NB4 (cell line): ENCODE data around the gene TET2.

Experiments used
- DNase-seq: peaks from one replicate; pipeline ENCODE4 v3.0.0; 2010; ENCODE audit warnings: low read depth
- H3K4me3 ChIP-seq: one replicate; pipeline ENCODE4 v1.5.1; 2011; ENCODE audit warnings: mild to moderate bottlenecking, low read depth, low read length, moderate library complexity
- MYC ChIP-seq: IDR thresholded peaks from 2 replicates; pipeline ENCODE4 v1.6.1; 2011; ENCODE audit warnings: low read depth, low read length
- POLR2A ChIP-seq: IDR thresholded peaks from 2 replicates; pipeline ENCODE4 v1.6.1; 2011; ENCODE audit warnings: mild to moderate bottlenecking; ENCODE audit not compliant: insufficient read length; ENCODE audit errors: extremely low read depth
- TF ChIP-seq, protein P1 (sequence below): IDR thresholded peaks from one replicate; pipeline ENCODE4 v1.5.1; 2012; ENCODE audit warnings: low read depth, low read length
- TF ChIP-seq, protein P2 (sequence below): IDR thresholded peaks from 2 replicates; pipeline ENCODE4 v1.6.1; 2011; ENCODE audit warnings: low read depth, low read length

Gene TET2

DNA sequence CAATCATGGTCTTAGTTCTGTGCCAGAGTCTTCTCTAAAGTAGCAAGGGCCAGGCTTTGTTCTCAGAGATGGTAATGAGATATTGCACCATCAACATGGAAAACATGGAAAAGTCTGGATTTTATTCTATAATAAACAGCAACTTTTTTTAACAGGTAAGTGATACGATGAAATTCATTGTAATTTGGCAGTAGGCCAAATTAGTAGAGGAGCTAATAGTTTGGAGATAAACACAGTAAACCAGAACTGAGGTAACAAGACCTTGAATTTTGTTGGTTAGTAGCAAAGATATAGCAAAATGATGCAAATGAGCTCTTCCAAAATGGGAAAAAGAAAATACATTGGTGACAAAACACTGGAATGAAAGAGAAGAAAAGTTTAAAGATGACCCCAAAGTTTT, 126.6 kb downstream of the TET2 start:
- DNase-seq, result no peak
- H3K4me3 ChIP-seq, result no peak overlapping the region
- TF ChIP-seq, protein P1, sequence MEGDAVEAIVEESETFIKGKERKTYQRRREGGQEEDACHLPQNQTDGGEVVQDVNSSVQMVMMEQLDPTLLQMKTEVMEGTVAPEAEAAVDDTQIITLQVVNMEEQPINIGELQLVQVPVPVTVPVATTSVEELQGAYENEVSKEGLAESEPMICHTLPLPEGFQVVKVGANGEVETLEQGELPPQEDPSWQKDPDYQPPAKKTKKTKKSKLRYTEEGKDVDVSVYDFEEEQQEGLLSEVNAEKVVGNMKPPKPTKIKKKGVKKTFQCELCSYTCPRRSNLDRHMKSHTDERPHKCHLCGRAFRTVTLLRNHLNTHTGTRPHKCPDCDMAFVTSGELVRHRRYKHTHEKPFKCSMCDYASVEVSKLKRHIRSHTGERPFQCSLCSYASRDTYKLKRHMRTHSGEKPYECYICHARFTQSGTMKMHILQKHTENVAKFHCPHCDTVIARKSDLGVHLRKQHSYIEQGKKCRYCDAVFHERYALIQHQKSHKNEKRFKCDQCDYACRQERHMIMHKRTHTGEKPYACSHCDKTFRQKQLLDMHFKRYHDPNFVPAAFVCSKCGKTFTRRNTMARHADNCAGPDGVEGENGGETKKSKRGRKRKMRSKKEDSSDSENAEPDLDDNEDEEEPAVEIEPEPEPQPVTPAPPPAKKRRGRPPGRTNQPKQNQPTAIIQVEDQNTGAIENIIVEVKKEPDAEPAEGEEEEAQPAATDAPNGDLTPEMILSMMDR, result no peak
- no peak for TF ChIP-seq POLR2A
- TF ChIP-seq, protein P2, sequence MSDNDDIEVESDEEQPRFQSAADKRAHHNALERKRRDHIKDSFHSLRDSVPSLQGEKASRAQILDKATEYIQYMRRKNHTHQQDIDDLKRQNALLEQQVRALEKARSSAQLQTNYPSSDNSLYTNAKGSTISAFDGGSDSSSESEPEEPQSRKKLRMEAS, result no peak
- TF ChIP-seq MYC, result no peak

DNA sequence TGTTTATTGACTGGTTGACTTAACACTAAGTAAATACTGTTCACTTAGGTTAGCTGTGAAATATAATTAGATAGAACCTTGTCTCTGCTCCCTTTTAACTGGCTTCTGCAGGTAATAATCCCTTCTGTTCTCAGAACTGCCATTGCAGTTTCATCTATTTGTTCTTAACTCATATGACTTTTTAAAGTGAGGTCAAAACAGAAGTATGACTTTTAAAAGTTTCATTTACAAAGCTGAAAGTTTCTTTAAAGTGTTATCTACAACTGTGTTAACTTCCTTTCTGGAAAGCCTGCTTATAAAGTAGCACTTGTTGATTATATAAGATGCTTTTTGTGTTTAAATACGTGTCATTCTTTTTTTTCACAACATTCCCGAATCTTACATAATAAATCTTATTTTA, 127.4 kb downstream of the TET2 start:
- TF ChIP-seq, protein P1, result no peak
- TF ChIP-seq MYC (no peak), POLR2A (no peak)
- TF ChIP-seq, protein P2, result no peak
- no peak for DNase-seq
- H3K4me3 ChIP-seq, result no peak overlapping the region

DNA sequence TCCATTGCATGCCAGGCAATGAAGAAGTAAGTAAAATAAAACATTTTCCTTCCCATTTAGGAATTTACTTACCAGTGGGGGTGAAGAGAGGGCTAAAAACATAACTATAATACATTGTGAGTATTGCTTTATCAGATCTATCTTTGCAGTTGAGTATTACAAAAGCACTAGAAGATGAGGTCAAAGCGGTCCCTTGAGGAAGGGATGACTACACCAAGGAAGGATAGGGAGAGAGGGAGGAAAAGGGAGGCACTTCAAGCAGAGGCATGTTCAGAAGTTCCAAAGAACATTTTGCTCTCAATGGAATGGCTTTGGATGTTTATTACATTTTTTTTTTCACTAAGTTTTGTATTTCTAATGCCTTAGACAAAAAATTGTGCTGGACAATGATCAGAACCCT, 127.8 kb downstream of the TET2 start:
- no peak overlapping the region for H3K4me3 ChIP-seq
- DNase-seq, result no peak
- TF ChIP-seq MYC (no peak), POLR2A (no peak)
- TF ChIP-seq, protein P1, result no peak
- TF ChIP-seq, protein P2, result no peak

DNA sequence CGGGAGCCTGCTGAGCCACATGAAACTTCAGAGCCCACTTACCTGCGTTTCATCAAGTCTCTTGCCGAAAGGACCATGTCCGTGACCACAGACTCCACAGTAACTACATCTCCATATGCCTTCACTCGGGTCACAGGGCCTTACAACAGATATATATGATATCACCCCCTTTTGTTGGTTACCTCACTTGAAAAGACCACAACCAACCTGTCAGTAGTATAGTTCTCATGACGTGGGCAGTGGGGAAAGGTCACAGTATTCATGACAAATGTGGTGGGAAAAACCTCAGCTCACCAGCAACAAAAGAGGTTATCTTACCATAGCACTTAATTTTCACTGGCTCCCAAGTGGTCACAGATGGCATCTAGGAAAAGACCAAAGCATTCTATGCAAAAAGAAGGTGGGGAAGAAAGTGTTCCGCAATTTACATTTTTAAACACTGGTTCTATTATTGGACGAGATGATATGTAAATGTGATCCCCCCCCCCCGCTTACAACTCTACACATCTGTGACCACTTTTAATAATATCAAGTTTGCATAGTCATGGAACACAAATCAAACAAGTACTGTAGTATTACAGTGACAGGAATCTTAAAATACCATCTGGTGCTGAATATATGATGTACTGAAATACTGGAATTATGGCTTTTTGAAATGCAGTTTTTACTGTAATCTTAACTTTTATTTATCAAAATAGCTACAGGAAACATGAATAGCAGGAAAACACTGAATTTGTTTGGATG, 129.9 kb downstream of the TET2 start:
- TF ChIP-seq MYC (no peak), POLR2A (no peak)
- TF ChIP-seq, protein P2, result no peak
- TF ChIP-seq, protein P1, result no peak
- no peak for DNase-seq
- no peak overlapping the region for H3K4me3 ChIP-seq

DNA sequence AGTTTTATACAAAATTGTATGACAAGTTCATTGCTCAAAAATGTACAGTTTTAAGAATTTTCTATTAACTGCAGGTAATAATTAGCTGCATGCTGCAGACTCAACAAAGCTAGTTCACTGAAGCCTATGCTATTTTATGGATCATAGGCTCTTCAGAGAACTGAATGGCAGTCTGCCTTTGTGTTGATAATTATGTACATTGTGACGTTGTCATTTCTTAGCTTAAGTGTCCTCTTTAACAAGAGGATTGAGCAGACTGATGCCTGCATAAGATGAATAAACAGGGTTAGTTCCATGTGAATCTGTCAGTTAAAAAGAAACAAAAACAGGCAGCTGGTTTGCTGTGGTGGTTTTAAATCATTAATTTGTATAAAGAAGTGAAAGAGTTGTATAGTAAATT, 131.0 kb downstream of the TET2 start:
- no peak for DNase-seq

More for the DNA sequence above, 131.0 kb downstream of the TET2 start:
- H3K4me3 ChIP-seq, result no peak overlapping the region
- TF ChIP-seq, protein P1, result no peak
- no peak for TF ChIP-seq MYC
- no peak for TF ChIP-seq POLR2A
- TF ChIP-seq, protein P2, result no peak
